GM21367 (cell line): ENCODE data around the gene PI4KA.
A peak's percentile ranks its signal among the peaks of the same experiment; 100 is the strongest.
"Not testable (repeated sequence)": the region's sequence is repeated elsewhere in the genome, so short reads cannot be mapped to it uniquely, and the experiment has no call there.

ENCODE experiments used
- ATAC-seq: cut with Tn5 transposase; IDR thresholded peaks from one replicate; pipeline ENCODE4 v1.9.1; 2021; ENCODE audit not compliant: unreplicated experiment

Gene PI4KA

DNA sequence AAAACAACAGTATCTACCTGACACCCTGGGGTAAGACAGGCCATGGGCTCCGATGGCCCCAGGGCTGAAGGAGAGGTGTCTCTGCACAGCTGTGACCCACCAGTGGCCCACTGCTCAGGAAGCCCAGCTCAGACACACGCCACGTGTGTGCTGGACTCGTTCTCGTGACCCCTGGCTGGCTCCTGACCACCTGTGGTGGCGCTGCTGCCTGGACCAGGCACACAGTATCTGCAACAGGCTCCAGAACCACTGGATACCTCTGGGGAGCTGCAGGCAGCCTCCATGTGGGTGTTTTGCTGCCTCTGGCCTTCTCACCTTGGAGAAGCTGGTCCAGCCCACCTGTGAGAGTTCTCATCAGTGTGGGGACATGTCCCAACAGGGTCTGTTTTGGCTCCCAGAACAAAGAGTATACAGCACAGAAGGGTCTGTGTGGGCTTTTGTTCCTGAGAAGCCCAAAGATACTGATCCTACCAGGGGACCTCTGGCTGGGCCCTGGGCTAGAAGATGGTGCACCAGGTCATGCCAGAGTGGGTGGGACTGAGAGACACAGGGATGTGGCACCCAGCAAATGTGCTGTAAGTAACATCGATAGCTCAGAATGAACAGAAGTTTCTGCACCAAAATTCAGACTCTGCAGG, 106.4 kb downstream of the PI4KA start:
- no peak for ATAC-seq

DNA sequence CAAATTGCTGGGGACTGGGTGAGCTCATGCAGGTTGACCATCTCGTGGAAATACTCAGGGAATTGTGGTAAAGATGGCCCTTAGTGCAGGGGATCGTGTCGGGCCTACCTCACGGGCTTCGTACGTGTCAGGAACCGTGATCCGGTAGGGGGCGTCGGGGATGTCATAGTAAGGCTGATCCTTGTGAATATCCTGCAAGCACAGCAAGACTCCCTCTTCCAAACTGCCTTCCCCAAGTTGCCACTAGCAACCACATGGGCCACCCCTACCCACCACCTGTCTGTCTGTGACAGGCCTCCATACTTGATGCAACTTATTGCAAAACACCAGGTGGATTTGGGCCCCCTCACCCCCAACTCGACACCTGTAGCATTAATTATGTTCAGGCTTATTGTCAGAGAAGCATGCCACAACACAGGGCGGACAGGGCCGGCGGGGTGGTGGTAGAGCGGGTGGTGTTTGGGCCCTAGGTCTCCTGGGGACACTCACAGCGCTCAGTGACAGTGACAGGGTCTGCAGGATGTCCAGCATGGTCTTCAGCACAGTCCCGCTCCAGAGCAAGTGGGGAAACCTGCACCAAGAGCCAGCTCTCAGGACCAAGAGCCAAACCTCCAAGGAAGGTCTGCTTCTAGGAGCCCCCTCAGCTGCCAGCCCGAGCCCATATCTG, 107.3 kb downstream of the PI4KA start:
- no peak for ATAC-seq

DNA sequence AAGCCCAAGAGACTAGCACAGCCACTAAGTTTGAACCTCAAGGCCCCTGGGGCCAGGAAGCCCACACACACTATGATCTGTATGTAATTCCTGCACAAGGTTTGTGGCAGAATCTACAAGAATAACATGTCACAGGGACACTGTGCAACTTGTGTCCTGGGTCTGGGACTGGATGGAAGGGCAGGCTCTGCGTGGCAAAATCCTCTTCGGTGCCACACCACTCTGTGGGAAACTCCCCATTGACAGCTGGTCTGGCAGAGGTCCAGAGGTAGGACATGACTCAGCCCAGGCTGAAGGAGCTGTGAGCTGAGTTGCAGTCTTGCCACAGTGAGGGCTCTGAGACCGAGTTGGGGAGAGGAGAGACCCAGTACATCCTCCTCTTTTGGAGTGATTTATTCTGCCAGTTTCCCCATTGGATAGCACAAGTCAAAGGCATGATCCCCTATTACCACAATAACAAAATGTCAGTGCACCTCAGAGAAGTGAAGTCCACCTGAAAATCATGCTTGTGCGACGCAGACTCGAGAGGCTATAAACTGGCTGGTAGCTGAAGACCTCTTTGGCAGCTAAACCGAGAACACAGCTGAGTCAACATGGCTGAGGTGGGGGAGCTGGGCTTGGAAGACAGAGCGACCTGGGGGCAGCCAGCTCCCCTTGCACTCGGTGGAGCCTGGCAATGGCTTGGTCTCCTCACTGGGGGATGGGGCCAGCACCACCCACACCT, 108.0 kb downstream of the PI4KA start:
- no peak for ATAC-seq

DNA sequence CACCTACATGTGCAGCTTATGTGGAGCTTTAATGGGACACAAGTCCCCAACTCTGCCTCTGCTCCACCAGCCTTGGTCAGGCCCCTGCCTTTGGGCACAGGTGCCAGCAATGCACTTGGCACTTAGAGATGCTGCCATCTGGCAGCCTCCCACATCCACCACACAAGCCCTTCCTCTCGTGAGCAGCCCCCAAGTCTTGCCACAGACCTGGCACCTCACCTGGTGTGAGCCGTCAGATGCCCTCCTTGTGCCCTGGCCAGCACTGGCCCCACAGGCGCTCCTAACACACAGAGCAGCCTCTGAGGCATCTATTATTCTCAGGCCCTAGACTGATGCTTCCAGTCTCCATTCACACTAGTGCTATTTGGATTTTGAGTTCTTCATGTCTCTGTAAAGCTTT, 109.2 kb downstream of the PI4KA start:
- no peak for ATAC-seq

DNA sequence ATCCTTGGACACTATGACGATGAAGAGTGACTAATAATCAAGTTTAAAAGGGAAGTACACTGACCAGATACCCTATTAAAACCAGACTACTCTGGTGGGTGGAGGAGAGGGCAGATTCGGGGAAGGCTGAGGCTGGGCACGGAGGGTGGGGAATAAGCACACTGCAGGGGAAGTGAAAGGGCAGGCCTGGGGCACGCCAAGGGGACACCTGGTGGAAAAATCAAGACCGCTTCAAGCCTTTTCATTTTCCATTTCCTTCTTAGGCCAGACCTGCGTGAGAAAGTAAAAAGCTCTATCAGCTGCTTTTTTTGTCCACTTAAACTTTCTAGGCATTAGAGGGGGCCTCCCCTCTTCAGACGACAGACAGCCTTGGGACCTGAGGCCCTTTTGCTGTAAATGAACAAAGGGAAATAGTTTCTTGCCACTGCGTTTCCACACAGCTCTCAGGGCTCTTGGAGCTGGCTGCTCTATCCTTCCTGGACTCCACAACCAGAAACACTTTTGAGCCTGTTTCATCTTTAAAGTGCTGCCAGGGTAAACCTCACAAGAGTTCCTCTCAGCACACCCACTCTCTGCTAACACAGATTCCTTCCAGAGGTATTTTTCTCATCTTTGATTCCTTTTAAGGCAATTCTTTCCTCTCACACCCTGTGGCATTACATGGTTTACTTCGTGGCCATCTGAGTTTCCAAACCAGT, 109.7 kb downstream of the PI4KA start:
- peak; percentile 49 for ATAC-seq

DNA sequence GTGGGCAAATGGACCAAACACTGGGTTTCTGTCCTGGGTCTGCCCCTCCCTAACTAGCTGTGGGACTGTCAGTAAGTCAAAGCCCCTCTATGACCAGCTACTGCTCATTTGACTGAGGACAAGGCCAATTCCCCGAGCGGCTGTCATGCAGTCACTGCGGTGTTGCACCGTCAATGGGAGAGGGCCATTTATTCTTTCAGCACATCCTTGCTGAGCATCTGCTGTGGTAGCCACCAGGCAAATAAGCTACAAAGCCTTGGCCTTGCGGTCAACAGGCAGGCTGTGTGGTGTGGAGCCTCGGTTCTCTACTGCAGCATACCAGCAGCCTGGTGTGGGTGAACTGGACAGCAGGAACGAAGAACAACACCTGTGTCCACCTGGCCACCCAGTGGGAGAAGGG, 110.5 kb downstream of the PI4KA start:
- ATAC-seq = no peak

DNA sequence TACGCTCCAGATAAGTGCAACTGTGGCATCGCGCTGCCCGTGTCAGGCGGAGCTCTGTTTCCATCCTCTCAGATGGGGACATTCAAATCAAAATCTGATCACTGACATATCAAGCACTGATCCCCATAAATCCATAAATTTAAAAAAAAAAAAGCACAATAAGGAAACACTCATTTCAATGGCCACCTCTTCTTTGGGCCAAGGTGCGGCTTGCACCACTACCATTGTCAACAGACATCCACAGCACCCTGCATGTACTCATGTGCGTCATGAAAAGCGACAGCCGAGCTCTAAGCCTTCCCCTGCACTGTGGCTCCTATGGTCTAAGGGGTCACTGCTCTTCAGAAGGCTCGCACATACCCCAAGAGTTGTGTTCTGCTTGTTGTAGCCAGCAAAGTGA, 111.4 kb downstream of the PI4KA start:
- ATAC-seq = no peak

DNA sequence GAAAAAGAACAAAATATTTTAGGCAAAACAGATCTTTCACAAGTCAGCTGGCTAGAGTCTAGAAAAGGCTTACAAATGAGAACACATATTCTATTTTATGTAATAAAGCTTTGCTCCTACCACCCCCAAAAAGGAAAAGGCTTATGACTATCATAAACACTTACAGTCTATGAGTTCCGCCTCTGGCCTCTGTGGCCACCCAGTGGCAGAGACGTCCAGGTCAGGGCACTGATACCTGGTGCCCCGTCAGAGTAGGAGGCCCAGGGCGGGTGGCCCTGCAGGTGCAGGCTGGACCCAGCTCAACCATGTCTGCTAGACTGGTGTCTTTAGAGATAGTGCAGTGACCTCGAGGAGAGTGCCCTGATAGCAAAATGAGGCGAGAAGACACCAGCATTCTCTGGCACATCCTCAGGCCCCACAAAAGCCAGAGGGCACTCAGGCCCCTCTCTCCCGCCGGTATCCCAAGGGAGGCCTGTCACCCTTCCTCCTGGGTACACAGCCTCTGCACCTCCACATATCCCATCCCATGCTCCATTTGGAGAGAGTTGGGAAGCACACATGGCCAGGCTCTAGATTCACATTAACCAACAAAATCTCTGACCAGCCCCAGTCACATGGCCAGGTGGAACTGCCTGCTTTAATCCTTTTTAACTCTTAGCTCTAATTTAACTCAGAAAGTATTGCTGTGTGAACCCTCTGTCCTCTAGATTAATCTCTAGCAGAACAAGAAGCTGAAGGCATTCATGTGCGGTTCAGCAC, 112.0 kb downstream of the PI4KA start:
- no peak for ATAC-seq

DNA sequence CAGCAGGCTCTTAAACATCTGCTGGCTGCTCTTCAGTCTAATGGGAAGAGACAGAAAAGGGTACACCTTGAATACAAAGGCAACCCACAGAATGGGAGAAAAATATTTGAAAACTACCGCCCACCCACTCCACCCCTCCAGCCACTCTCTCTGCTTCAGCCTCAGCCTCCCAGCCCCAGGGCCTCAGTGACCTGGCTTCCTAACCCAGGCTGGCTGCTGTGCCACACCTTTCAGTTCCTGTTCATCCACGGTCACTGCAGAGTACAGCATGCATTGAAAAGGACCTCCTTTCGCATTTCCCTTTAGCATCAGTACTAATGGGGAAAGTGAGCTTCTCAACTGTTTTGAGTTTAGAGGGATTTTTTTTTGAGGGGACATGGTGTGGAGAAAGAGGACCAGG, 113.5 kb downstream of the PI4KA start:
- no peak for ATAC-seq

DNA sequence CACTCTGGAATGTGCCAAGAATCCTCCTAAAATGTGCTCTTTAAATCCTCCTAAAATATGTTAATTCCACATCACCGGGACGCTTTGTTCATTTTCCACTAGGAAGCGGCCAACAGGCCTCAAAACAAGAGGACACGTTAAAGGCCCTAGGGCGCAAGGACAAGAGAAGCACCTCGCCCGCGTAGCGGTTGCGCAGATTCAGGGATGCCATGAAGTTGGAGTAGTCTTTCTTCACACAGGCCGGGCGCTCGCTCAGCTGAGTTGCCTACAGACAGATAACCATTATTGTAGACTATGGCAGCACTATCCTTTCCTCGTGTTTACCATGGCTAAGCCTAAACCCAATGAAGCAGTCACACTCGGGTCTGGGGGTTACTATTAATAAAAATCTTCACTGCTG, 114.2 kb downstream of the PI4KA start:
- no peak for ATAC-seq

DNA sequence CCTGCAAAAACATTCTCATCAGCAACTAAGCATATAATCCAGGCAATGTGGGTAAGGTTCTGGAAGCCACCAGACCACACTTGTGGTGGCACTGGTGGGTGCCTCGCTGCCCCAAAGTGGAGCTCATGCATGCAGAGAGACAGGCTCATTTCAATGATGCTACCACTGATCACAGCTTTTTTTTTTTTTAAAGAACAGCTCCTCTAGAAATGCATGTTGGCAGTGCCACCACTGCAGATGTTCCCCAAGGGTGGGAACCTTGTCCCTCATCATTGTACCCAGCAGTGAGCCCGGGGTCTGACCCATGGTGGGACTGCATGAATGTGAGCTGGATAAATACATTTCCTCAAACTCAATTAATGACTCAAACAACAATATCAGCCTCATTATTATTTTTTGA, 115.8 kb downstream of the PI4KA start:
- ATAC-seq = no peak

DNA sequence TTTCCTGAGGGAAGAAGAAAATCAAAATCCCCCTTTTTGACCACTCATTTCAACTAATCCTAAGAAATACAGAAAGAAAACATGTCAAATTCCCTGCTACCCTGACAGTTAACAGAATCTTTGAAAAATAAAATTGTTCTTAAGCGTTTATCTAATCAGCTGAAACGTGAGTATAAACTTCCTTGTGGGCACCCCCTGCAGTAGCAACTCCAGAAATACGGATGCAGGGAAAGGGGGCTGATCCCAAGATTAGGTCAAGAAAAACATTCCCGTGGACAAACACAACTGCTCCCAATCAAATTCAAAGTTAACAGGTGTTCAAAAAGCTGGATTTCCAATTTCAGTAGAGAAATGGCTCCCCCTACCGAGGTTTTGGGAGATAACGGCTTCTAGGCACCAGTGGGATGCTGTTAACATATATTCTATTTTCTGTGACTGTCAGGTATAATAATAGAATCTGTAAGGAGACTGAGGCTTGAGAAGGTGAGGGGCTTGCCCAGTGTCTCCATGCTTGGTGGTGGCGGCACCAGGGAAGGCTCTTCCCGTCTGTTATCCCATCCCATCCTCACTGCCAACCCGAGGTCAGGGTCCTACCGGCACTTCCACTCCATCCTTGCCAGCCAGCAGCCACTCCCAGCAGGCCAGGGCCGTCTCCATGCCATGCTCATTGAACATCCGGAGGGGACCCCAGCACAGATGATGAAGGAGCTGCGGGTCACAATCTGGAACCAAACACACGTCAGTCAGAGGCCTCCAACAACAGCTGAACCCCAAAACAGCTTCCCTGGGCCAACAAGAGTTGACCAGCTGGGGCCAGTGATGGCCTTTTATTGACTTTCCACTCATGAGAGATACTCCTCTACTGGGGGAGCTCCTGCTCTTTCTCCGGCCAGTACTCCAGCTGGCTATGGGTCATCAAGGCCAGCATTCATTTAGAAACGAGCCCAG, 116.7 kb downstream of the PI4KA start:
- ATAC-seq = no peak

DNA sequence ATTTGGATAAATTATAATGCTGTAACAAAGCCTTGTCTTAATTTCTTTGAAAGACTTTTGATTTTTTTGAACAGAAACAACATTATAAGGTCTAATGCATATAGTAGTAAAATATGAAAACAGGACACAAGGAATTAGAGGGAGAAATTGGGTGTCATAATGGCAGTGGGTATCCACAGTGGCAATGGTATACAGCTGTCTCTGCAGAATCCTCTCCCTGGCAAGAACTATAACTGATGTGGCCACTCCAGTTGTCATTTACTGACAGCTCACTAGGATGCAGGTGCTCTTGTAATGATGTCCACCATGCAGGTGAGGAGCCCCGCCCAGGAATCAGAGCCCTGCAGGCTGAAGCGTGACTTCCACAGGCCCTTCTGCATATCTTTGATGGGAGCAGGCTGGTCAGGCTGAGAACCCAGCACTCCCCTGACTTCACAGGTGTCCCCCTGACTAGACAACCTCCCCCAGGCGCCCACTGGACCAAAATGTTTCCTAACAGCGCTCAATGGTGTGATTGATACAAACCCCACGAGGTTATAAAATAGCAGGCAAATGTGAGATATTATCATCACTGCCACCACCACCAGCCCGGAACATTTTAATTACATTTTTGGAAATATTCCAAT, 117.5 kb downstream of the PI4KA start:
- no peak for ATAC-seq

DNA sequence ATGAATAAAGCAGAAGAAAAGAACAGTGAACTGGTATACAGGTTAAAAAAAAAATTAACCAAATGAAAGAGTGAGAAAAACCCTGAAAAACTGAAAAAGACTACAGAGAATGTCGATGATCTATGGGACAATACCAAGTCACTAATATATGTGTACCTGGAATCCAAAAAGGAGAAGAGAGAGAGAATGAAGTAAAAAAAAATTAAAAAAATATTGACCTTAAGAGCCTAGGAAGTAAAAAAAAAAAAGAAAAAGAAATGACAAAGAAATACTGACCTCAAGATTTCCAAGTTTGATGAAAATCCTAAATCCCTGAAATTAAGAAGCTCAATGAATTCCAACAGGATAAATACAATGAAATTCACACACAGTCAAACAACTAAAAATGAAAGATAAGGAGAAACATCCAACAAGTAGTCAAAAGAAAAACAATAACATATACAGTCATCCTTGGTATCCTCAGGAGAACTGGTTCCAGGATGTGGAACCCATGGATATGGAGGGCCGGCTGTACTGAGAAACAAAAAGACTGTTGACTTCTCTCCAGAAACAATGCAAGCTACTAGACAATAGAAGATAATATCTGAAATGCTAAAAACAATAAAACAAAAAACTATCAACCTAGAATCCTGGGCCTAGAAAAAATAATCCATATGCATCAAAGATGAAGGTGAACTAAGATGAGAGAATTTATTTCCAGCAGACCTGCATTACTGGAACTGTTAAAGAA, 118.2 kb downstream of the PI4KA start:
- no peak for ATAC-seq

DNA sequence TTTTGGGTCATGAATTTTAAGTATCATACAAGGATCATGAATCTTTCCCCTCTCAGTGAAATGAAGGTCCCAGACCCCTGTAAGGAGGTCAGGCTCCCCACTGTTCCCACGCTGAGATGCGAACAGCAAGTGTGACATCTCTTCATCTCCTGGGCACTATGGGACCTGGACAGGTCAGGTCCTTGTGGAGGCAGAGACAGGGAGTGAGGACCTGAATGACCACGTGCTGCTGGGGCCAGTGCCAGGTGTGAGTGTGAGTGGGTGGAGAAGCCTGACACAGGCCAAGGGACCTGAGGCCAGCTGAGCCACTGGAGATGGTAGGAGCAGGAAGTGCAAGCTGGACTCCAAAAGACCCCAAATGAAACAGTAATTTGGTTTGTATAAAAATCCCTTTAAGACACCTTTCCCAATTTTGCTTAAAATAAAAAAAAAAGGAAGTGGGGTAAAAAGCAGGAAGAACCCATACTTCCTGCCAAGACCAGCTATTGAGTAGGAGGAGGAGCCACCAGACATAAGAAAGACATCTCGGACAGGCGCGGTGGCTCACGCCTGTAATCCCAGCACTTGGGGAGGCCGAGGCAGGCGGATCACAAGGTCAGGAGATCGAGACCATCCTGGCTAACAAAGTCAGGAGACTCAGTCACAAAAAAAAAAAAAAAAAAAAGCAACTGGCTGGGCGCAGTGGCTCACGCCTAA, 120.1 kb downstream of the PI4KA start:
- no peak for ATAC-seq

DNA sequence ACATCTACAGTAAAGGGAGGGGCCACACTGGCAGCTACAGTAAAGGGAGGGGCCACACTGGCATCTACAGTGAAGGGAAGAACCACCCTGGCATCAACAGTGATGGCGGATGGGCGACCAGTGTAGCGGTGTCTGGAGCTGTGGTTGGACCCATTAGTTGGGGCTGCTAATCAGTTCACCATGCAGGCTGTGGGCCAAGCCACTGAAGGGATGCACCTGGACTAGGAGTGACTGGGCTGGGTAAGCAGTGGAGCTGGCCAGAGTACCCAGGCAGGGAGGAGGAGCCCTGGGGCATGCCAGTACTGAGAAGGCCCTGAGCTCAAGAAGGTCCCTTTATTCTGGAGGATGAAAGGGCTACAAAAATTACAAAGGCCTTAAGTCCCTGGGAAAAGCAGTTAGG, 121.7 kb downstream of the PI4KA start:
- ATAC-seq = not testable (repeated sequence)

DNA sequence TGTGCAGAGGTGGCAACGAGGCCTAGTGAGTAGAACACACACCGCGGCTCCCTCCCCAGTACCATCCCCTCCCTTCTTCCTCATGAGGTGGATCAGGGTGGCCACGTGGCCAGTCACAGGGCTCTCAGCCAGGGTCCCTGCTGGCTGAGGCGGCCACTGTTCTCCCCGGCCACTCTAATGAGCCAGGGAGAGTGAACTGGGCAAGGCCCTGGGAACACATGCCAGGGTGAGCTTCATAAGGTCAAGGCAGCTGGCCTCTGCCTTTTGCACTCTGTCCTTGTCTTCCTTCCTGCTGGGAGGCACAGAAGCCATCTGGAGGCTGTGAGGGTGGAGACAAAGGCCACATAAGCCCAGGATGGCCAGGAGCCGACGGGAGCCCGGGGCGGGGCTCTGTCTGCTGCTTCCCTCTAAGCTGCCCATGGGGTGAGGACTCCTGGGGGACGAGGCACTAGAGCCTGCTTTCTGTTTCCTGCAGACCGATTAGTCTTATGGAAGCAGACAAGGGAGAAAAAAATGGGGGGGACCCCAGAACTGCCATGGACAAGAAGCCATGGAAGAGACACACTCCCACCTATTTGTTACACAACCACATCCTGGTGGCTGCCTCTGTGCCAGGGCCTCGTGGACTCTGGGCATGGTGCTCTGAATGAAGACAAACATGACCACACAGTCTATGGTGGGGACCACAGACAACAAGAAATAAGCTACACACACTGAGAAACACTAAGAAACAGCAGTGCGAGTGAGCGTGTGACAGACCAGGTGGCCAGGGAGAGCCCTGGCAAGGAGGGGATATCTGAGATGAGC, 123.1 kb downstream of the PI4KA start:
- ATAC-seq = not testable (repeated sequence)
